Neural progenitor cell (in vitro differentiated cells): ENCODE measurements around the gene RASSF4.

Experiments
- CTCF ChIP-seq: fragments of 200-600 bp; sonication (generic); IDR thresholded peaks from 2 replicates; pipeline ENCODE4 v1.5.1; 2017; ENCODE audit warnings: antibody characterized with exemption, mild to moderate bottlenecking
- EZH2 ChIP-seq: fragments of 200-600 bp; sonication (generic); IDR thresholded peaks from 2 replicates; pipeline ENCODE4 v1.6.1; 2017; ENCODE audit warnings: antibody characterized with exemption, mild to moderate bottlenecking, moderate library complexity

GRCh38 chr10:44925811-44926750, 33.5 kb upstream of the RASSF4 start:
- no peak for TF ChIP-seq CTCF
- no peak for TF ChIP-seq EZH2
